ENCODE data around the gene ADIPOQ.
"Not testable (repeated sequence)": the region's sequence is repeated elsewhere in the genome, so short reads cannot be mapped to it uniquely, and the experiment has no call there.

- not testable (repeated sequence) for TF ChIP-seq CTCF, POLR2AphosphoS5, POLR2A, EP300 (IDR thresholded peaks at IDR 0.05)
Measured at GRCh38 chr3:186851835-186852234, 9.3 kb downstream of the ADIPOQ start.
